DND-41 (cell line): ENCODE measurements around the gene IGSF8.

ENCODE experiments used
- EZH2 ChIP-seq: IDR thresholded peaks from 3 replicates; pipeline ENCODE4 v1.6.1; 2012; ENCODE audit warnings: borderline replicate concordance, low read depth, mild to moderate bottlenecking, moderate library complexity, low read length, inconsistent platforms; ENCODE audit not compliant: severe bottlenecking
- TF ChIP-seq, protein P1 (sequence below): IDR thresholded peaks from 2 replicates; pipeline ENCODE4 v1.5.1; 2012; ENCODE audit warnings: borderline replicate concordance, low read length, moderate library complexity, mild to moderate bottlenecking; ENCODE audit not compliant: poor library complexity, severe bottlenecking; ENCODE audit errors: extremely low read depth

DNA sequence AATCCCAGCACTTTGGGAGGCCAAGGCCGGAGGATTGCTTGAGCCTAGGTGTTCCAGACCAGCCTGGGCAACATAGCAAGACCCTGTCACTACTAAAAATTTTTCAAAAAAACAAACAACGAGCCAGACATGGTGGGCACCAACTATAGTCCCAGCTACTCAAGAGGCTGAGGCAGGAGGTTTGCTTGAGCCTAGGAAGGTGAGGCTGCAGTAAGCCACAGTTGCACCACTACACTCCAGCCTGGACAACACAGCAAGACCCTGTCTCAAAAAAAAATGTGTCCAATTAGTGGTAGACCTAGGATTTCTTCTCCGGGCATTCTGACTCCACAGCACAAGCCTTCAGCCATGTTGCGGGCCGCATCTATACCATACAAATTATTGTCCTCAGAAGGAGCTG is 6.7 kb upstream of the IGSF8 start:
- TF ChIP-seq, protein P1, sequence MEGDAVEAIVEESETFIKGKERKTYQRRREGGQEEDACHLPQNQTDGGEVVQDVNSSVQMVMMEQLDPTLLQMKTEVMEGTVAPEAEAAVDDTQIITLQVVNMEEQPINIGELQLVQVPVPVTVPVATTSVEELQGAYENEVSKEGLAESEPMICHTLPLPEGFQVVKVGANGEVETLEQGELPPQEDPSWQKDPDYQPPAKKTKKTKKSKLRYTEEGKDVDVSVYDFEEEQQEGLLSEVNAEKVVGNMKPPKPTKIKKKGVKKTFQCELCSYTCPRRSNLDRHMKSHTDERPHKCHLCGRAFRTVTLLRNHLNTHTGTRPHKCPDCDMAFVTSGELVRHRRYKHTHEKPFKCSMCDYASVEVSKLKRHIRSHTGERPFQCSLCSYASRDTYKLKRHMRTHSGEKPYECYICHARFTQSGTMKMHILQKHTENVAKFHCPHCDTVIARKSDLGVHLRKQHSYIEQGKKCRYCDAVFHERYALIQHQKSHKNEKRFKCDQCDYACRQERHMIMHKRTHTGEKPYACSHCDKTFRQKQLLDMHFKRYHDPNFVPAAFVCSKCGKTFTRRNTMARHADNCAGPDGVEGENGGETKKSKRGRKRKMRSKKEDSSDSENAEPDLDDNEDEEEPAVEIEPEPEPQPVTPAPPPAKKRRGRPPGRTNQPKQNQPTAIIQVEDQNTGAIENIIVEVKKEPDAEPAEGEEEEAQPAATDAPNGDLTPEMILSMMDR: no peak
- no peak for TF ChIP-seq EZH2
